ENCODE results near the gene PSMB2. TPM values are rescaled to one million over a fixed set of nuclear protein-coding genes. Genes with fewer than 3 reads are reported as not detected.

The PSMB2 gene
- total RNA-seq, 4 donors from 2014 or later = 37.9 to 50.2 (median 43.1) TPM

GRCh38 chr1:35680271-35680670 is 38.9 kb upstream of the PSMB2 start:
- WGBS, 2 donors = 91 to 97% methylated on average over 3 of the region's 3 CpGs
- no peak for DNase-seq
- no peaks in the 10 kb centered on the region for H3K4me1 ChIP-seq
- H3K36me3 ChIP-seq = no peaks in the 10 kb centered on the region
- H3K4me3 ChIP-seq (replicated peaks in 1 of 3) = no peak overlapping the region
- no peaks in the 10 kb centered on the region for H3K27me3 ChIP-seq
- TF ChIP-seq CTCF (IDR thresholded peaks at IDR 0.05) (no peak), POLR2A (IDR thresholded peaks at IDR 0.05) (no peak)
- no peak overlapping the region for H3K27ac ChIP-seq
- intact Hi-C loops (cut with DNase I) = no loop called here
- H3K9me3 ChIP-seq = no peaks in the 10 kb centered on the region

- no peak for TF ChIP-seq POLR2A (IDR thresholded peaks at IDR 0.05)
- no peak for TF ChIP-seq CTCF (IDR thresholded peaks at IDR 0.05)
- WGBS, 2 donors = 90 to 96% methylated on average over 1 of the region's 1 CpG
- no peak for DNase-seq
- Histone ChIP-seq H3K9me3 (no peaks in the 10 kb centered on the region), H3K4me1 (no peaks in the 10 kb centered on the region), H3K36me3 (no peaks in the 10 kb centered on the region), H3K27me3 (no peaks in the 10 kb centered on the region), H3K27ac (no peak overlapping the region), H3K4me3 (replicated peaks in 1 of 3) (no peak overlapping the region)
- intact Hi-C loops (cut with DNase I) = no loop called here
These were observed 34.4 kb upstream of the PSMB2 start for GRCh38 chr1:35675773-35676172.

DNA sequence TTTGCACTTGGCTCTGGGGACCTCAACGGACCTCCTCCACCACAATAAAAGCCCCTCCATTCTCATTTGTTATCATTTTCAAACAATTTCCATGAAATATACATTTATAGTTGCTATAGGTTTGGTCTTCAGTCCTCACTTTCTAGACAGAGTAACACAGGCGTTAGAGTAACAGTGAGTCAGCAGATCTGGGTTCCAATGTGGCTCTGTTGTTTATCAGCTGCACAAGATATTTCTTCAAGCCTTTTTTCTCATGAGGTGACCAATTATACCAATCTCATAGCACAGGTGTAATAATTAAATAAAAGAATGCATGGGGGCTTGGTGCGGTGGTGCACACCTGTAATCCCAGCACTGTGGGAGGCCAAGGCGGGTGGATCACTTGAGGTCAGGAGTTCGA is 32.8 kb upstream of the PSMB2 start:
- intact Hi-C loops (cut with DNase I) = no loop called here
- TF ChIP-seq POLR2A (IDR thresholded peaks at IDR 0.05) (no peak), CTCF (IDR thresholded peaks at IDR 0.05) (no peak)
- no peak for DNase-seq
- no peaks in the 10 kb centered on the region for H3K36me3 ChIP-seq
- H3K9me3 ChIP-seq = no peaks in the 10 kb centered on the region
- 87 to 91% methylated on average over 5 of the region's 5 CpGs for WGBS, 2 donors
- no peaks in the 10 kb centered on the region for H3K27me3 ChIP-seq
- no peaks in the 10 kb centered on the region for H3K4me1 ChIP-seq
- no peak overlapping the region for H3K27ac ChIP-seq
- H3K4me3 ChIP-seq (replicated peaks in 1 of 3) = no peak overlapping the region

DNA sequence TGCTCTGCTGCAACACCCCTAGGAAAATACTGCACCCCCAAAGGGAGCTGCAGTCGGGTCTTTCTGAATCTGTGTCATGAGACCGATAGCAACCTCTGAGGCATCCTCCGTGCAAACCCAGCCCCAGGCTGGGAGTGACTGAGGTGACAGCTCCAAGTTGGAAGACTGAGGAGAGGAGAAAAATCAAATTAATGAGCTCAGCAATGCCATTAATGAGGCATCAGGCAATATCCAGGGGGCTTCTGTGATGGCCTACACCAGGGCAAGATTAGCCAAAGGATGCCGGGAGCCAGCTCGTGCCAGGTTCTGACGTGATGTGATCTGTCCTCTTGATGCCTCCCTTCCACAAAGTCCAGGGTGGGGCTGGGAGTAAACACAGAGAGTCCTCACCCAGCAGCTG is 30.8 kb upstream of the PSMB2 start:
- TF ChIP-seq POLR2A (IDR thresholded peaks at IDR 0.05) (no peak), CTCF (IDR thresholded peaks at IDR 0.05) (no peak)
- H3K9me3 ChIP-seq = no peaks in the 10 kb centered on the region
- intact Hi-C loops (cut with DNase I) = no loop called here
- H3K4me1 ChIP-seq = no peaks in the 10 kb centered on the region
- no peak overlapping the region for H3K27ac ChIP-seq
- H3K27me3 ChIP-seq = no peaks in the 10 kb centered on the region
- no peak overlapping the region for H3K4me3 ChIP-seq (replicated peaks in 1 of 3)
- no peak for DNase-seq
- 74 to 79% methylated on average over 6 of the region's 6 CpGs for WGBS, 2 donors
- no peaks in the 10 kb centered on the region for H3K36me3 ChIP-seq

DNA sequence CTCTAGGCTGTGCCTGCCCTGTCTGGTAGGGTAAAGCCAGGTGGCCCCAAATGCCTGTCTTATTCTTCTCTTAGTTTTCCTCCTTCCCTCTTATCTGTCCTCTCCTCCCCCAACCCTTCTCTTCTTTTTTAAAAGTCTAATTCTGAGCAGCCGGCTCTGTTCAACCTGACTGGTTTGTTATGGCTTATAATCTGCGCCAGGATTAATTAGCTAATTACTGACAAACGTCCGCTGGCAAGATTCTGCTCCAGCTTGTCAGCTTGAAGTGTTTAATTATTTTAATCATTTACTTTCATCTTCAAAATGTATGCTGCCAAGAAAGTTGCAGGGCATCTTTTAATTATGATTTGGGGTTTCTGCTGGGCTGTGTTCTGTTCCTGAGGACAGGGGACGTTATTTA is 27.2 kb upstream of the PSMB2 start:
- no peaks in the 10 kb centered on the region for H3K9me3 ChIP-seq
- H3K27me3 ChIP-seq = no peaks in the 10 kb centered on the region
- no peak for DNase-seq
- no peaks in the 10 kb centered on the region for H3K36me3 ChIP-seq
- intact Hi-C loops (cut with DNase I) = no loop called here
- H3K4me1 ChIP-seq = no peaks in the 10 kb centered on the region
- WGBS, 2 donors = 81 to 84% methylated on average over 5 of the region's 5 CpGs
- TF ChIP-seq POLR2A (IDR thresholded peaks at IDR 0.05) (no peak), CTCF (IDR thresholded peaks at IDR 0.05) (no peak)
- no peak overlapping the region for H3K27ac ChIP-seq
- no peak overlapping the region for H3K4me3 ChIP-seq (replicated peaks in 1 of 3)

Measured in thyroid gland (tissue), 4 donors.